ENCODE results near the gene NFILZ. TPM values are rescaled to one million over a fixed set of nuclear protein-coding genes. Genes with fewer than 3 reads are reported as not detected.

Gene NFILZ
- total RNA-seq, 1 experiment from 2014 or later, result not detected

- no peak overlapping the region for H3K4me2 ChIP-seq (ENCODE audit: low read length)
- ChIA-PET CTCF (no interaction called here), POLR2A (no interaction called here), RAD21 (ENCODE audit: low non-redundant PET in 1 of 2, low total read pairs in 2 of 2, uncharacterized antibody in 2 of 2, unreplicated experiment in 2 of 2) (no interaction called here)
- no peak overlapping the region for H3K27ac ChIP-seq (ENCODE audit: low read depth, low read length)
- H3K9me2 ChIP-seq (ENCODE audit: insufficient read depth), result no peaks in the 10 kb centered on the region
- H3K79me2 ChIP-seq (ENCODE audit: insufficient read depth, low read length), result no peaks in the 10 kb centered on the region
- peaks cover 0 to 5% of the 10 kb centered on the region in 2 experiments; a peak in 2 of 4 replicates for H3K9me3 ChIP-seq (ENCODE audit: control insufficient read depth in 1 of 2, insufficient read depth in 1 of 2, low read depth in 1 of 2, low read length in 2 of 2)
- no peak for DNase-seq (ENCODE audit: low read depth, low spot score)
- H3K4me3 ChIP-seq (replicated peaks in 1 of 2; ENCODE audit: low read depth in 1 of 2, low read length in 2 of 2), result no peak overlapping the region
- no peaks in the 10 kb centered on the region for H4K20me1 ChIP-seq (ENCODE audit: insufficient read depth)
- no peak overlapping the region for H3K9ac ChIP-seq (ENCODE audit: low read length)
- intact Hi-C loops (cut with micrococcal nuclease), result no loop called here
- no TSS peak for BruUV-seq (replicated peaks)
- no peaks in the 10 kb centered on the region for H3K27me3 ChIP-seq (ENCODE audit: insufficient read depth, low read length)
- TF ChIP-seq CEBPB (IDR thresholded peaks at IDR 0.05; ENCODE audit: low read depth), result no peak
- H3K36me3 ChIP-seq (ENCODE audit: control insufficient read depth in 1 of 2, insufficient read depth in 2 of 2, low read length in 2 of 2), result no peaks in the 10 kb centered on the region
- H3K4me1 ChIP-seq (ENCODE audit: control insufficient read depth in 1 of 2, insufficient read depth in 2 of 2, low read length in 2 of 2), result peaks cover 5 to 20% of the 10 kb centered on the region in 2 experiments; a peak in 3 of 4 replicates
- ATAC-seq, result no peak
- no peak overlapping the region for H2AFZ ChIP-seq (ENCODE audit: low read depth, low read length, poor library complexity, severe bottlenecking)
These were observed 24.9 kb upstream of the NFILZ start for GRCh38 chr19:8605514-8605913.

GRCh38 chr19:8607386-8607785, 23.0 kb upstream of the NFILZ start:
- no peak overlapping the region for H3K27ac ChIP-seq (ENCODE audit: low read depth, low read length)
- TF ChIP-seq RAD21 (IDR thresholded peaks at IDR 0.05; ENCODE audit: low read depth) (no peak), ZBTB33 (IDR thresholded peaks at IDR 0.05; ENCODE audit: extremely low read depth, insufficient replicate concordance, low read length) (no peak), SP1 (IDR thresholded peaks at IDR 0.05; ENCODE audit: low read depth) (no peak), YY1 (IDR thresholded peaks at IDR 0.05; ENCODE audit: extremely low read depth, insufficient replicate concordance, low read depth, low read length) (no peak), POLR2AphosphoS5 (IDR thresholded peaks at IDR 0.05; ENCODE audit: low read depth, low read length) (no peak), ELF1 (IDR thresholded peaks at IDR 0.05; ENCODE audit: borderline replicate concordance, low read depth) (no peak), REST (IDR thresholded peaks at IDR 0.05; ENCODE audit: low read depth) (no peak), JUND (IDR thresholded peaks at IDR 0.05) (no peak), FOSL1 (IDR thresholded peaks at IDR 0.05; ENCODE audit: low read depth) (no peak), CTCF (IDR thresholded peaks at IDR 0.05 in 2 of 3, conservative IDR thresholded peaks at IDR 0.05 in 1 of 3; ENCODE audit: borderline replicate concordance in 1 of 3, insufficient read depth in 1 of 3, low read depth in 2 of 3, low read length in 2 of 3) (no peak), SRF (IDR thresholded peaks at IDR 0.05; ENCODE audit: low read depth) (no peak), EGR1 (IDR thresholded peaks at IDR 0.05; ENCODE audit: low read depth) (no peak)
- peaks cover 10 to 31% of the 10 kb centered on the region in 2 experiments for H3K4me1 ChIP-seq (ENCODE audit: control insufficient read depth in 1 of 2, insufficient read depth in 2 of 2, low read length in 2 of 2)
- H3K36me3 ChIP-seq (ENCODE audit: control insufficient read depth in 1 of 2, insufficient read depth in 2 of 2, low read length in 2 of 2), result no peaks in the 10 kb centered on the region
- no peak overlapping the region for H3K4me2 ChIP-seq (ENCODE audit: low read length)
- no peaks in the 10 kb centered on the region for H3K27me3 ChIP-seq (ENCODE audit: insufficient read depth, low read length)
- H3K9me3 ChIP-seq (ENCODE audit: control insufficient read depth in 1 of 2, insufficient read depth in 1 of 2, low read depth in 1 of 2, low read length in 2 of 2), result peaks cover 0 to 5% of the 10 kb centered on the region in 2 experiments; a peak in 2 of 4 replicates
- ChIA-PET POLR2A (no interaction called here), RAD21 (ENCODE audit: low non-redundant PET in 1 of 2, low total read pairs in 2 of 2, uncharacterized antibody in 2 of 2, unreplicated experiment in 2 of 2) (no interaction called here), CTCF (no interaction called here)
- intact Hi-C loops (cut with micrococcal nuclease), result no loop called here
- no TSS peak for BruUV-seq (replicated peaks)
- H3K4me3 ChIP-seq (replicated peaks in 1 of 2; ENCODE audit: low read depth in 1 of 2, low read length in 2 of 2), result no peak overlapping the region
- ATAC-seq (no peak), DNase-seq (ENCODE audit: low read depth, low spot score) (no peak)
- H3K9me2 ChIP-seq (ENCODE audit: insufficient read depth), result no peaks in the 10 kb centered on the region
- no peak overlapping the region for H2AFZ ChIP-seq (ENCODE audit: low read depth, low read length, poor library complexity, severe bottlenecking)
- no peak overlapping the region for H3K9ac ChIP-seq (ENCODE audit: low read length)
- no peaks in the 10 kb centered on the region for H4K20me1 ChIP-seq (ENCODE audit: insufficient read depth)
- H3K79me2 ChIP-seq (ENCODE audit: insufficient read depth, low read length), result no peaks in the 10 kb centered on the region

All from HCT116 (cell line).